ENCODE measurements around the gene NUDC. TPM values are rescaled to one million over a fixed set of nuclear protein-coding genes. Genes with fewer than 3 reads are reported as not detected.

NUDC gene
- total and polyA plus RNA-seq, 9 of the 15 experiments (the other 6 are each of a cell fraction or from before 2014, with no cell fraction given), result 9.8 to 234 (median 149) TPM

DNA sequence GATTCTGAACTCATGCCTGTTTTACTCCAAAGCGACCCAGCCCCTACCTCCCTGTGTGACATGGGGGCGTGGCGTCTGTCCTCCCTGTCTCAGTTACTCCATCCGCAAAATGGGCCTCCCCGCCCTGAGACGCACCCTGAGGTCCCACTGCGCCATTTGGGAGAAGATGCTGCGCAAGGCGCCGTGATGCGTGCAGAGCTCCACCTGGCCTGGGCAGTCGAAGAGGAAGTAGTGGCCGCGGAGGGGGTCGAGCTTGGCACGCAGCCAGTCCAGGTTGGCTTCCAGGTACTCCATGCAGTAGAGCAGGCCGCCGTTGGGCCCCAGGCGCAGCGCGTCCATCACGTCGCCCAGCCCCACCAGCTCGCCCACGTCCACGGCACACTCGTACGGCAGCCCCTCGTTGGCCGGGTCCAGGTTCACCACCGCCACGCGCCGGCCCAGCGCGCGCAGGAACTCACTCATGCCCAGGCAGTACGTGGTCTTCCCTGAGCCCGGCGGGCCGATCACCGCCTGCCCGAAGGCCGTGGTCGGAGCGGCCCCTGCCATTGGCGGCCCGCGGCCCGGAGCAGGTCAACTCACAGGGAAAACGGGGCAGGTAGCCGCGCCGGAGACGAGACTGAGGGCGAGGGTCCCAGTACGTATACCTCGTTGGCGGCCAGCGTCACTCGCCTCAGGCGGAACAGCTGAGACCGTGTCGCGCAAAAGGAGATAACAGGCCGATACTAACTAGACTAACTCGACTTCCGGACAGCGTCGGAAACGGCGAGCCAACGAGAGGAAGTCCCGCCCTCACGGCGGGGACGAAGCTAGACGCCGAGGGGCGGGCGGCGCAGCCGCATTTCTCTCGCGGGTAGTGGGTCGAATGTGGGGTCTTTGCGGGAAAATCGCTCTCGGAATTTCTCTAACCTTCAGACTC, 31.7 kb upstream of the NUDC start, which contains the start of gene GPN2 (continued):
- TF ChIP-seq, protein P1, sequence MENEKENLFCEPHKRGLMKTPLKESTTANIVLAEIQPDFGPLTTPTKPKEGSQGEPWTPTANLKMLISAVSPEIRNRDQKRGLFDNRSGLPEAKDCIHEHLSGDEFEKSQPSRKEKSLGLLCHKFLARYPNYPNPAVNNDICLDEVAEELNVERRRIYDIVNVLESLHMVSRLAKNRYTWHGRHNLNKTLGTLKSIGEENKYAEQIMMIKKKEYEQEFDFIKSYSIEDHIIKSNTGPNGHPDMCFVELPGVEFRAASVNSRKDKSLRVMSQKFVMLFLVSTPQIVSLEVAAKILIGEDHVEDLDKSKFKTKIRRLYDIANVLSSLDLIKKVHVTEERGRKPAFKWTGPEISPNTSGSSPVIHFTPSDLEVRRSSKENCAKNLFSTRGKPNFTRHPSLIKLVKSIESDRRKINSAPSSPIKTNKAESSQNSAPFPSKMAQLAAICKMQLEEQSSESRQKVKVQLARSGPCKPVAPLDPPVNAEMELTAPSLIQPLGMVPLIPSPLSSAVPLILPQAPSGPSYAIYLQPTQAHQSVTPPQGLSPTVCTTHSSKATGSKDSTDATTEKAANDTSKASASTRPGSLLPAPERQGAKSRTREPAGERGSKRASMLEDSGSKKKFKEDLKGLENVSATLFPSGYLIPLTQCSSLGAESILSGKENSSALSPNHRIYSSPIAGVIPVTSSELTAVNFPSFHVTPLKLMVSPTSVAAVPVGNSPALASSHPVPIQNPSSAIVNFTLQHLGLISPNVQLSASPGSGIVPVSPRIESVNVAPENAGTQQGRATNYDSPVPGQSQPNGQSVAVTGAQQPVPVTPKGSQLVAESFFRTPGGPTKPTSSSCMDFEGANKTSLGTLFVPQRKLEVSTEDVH (IDR thresholded peaks at IDR 0.05; ENCODE audit: low read depth, partially characterized antibody), result peak; percentile 91
- TF ChIP-seq FOXA1 (IDR thresholded peaks at IDR 0.05; ENCODE audit: borderline replicate concordance) (no peak), PHF8 (IDR thresholded peaks at IDR 0.05; ENCODE audit: borderline replicate concordance, low read length) (peak; percentile 93), ZNF143 (CRISPR knock-in tag; IDR thresholded peaks at IDR 0.05) (0 out of 2 replicates have a peak, but pooled peaks have one; percentile 51), CREB1 (IDR thresholded peaks at IDR 0.05) (peak; percentile 81), CREB1 (CRISPR knock-in tag; IDR thresholded peaks at IDR 0.05) (peak; percentile 85), TAF9B (IDR thresholded peaks at IDR 0.05; ENCODE audit: partially characterized antibody) (peak; percentile 61), ZNF780A (CRISPR knock-in tag; IDR thresholded peaks at IDR 0.05) (no peak), CC2D1A (IDR thresholded peaks at IDR 0.05) (no peak), SMARCB1 (IDR thresholded peaks at IDR 0.05; ENCODE audit: insufficient read length, low read depth) (no peak), ID3 (CRISPR knock-in tag; IDR thresholded peaks at IDR 0.05) (no peak), ID3 (tag; IDR thresholded peaks at IDR 0.05) (0 out of 2 replicates have a peak, but pooled peaks have one; percentile 44), ZC3H4 (CRISPR knock-in tag; IDR thresholded peaks at IDR 0.05; ENCODE audit: borderline replicate concordance) (peak; percentile 91; the same call in 1 of the 2 replicates), CHCHD3 (CRISPR knock-in tag; IDR thresholded peaks at IDR 0.05) (no peak), FOXK2 (conservative IDR thresholded peaks at IDR 0.05 in 1 of 2, IDR thresholded peaks at IDR 0.05 in 1 of 2; ENCODE audit: low read depth in 2 of 2) (peak; percentile 64), KDM1A (IDR thresholded peaks at IDR 0.05) (peak; percentile 73 to 87), FOXJ3 (CRISPR knock-in tag; IDR thresholded peaks at IDR 0.05) (no peak), EP400 (IDR thresholded peaks at IDR 0.05) (peak; percentile 91), CEBPB (tag; IDR thresholded peaks at IDR 0.05) (no peak)
- TF ChIP-seq, protein P2, sequence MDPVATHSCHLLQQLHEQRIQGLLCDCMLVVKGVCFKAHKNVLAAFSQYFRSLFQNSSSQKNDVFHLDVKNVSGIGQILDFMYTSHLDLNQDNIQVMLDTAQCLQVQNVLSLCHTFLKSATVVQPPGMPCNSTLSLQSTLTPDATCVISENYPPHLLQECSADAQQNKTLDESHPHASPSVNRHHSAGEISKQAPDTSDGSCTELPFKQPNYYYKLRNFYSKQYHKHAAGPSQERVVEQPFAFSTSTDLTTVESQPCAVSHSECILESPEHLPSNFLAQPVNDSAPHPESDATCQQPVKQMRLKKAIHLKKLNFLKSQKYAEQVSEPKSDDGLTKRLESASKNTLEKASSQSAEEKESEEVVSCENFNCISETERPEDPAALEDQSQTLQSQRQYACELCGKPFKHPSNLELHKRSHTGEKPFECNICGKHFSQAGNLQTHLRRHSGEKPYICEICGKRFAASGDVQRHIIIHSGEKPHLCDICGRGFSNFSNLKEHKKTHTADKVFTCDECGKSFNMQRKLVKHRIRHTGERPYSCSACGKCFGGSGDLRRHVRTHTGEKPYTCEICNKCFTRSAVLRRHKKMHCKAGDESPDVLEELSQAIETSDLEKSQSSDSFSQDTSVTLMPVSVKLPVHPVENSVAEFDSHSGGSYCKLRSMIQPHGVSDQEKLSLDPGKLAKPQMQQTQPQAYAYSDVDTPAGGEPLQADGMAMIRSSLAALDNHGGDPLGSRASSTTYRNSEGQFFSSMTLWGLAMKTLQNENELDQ (CRISPR knock-in tag; IDR thresholded peaks at IDR 0.05; ENCODE audit: borderline replicate concordance), result peak; percentile 66; the same call in 1 of the 2 replicates
- TF ChIP-seq, protein P3, sequence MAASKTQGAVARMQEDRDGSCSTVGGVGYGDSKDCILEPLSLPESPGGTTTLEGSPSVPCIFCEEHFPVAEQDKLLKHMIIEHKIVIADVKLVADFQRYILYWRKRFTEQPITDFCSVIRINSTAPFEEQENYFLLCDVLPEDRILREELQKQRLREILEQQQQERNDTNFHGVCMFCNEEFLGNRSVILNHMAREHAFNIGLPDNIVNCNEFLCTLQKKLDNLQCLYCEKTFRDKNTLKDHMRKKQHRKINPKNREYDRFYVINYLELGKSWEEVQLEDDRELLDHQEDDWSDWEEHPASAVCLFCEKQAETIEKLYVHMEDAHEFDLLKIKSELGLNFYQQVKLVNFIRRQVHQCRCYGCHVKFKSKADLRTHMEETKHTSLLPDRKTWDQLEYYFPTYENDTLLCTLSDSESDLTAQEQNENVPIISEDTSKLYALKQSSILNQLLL (CRISPR knock-in tag; IDR thresholded peaks at IDR 0.05; ENCODE audit: borderline replicate concordance), result no peak
